Measurements from ENCODE around the gene PHLPP1. TPM values are rescaled to one million over a fixed set of nuclear protein-coding genes. Genes with fewer than 3 reads are reported as not detected.
A peak's percentile ranks its signal among the peaks of the same experiment; 100 is the strongest.

Gene PHLPP1
- total and polyA plus RNA-seq, 2 of the 4 experiments (the other 2 are of a cell fraction), result 3.3 to 3.6 TPM

- Histone ChIP-seq H3K4me1 (ENCODE audit: control insufficient read depth, insufficient read depth, low read length) (peaks cover 5% of the 10 kb centered on the region), H3K56ac (ENCODE audit: extremely low read depth, insufficient read depth, low read length) (no peak overlapping the region; the same call in 1 of the 2 replicates), H3K36me3 (ENCODE audit: control insufficient read depth, insufficient read depth, low read length) (no peaks in the 10 kb centered on the region), H2BK5ac (ENCODE audit: low read depth, low read length, poor library complexity, severe bottlenecking) (no peak overlapping the region), H2AK9ac (replicated peaks; ENCODE audit: low read depth, low read length, poor library complexity) (peak overlapping the region; percentile 87), H2AFZ (replicated peaks; ENCODE audit: low read length, poor library complexity) (peak overlapping the region; percentile 87), H3K4ac (ENCODE audit: low read depth, low read length) (peak overlapping the region; percentile 70; the same call in 1 of the 2 replicates), H3K14ac (replicated peaks; ENCODE audit: low read depth, low read length) (peak overlapping the region; percentile 20; the same call in 1 of the 2 replicates), H3K4me3 (ENCODE audit: insufficient read depth, low read depth, low read length) (peak overlapping the region; percentile 67), H2BK15ac (ENCODE audit: low read depth, low read length) (no peak overlapping the region), H3K27me3 (ENCODE audit: control insufficient read depth, insufficient read depth, low read length) (no peaks in the 10 kb centered on the region), H3K23ac (ENCODE audit: low read depth, low read length) (peak overlapping the region; percentile 86), H4K5ac (ENCODE audit: low read depth, low read length) (no peak overlapping the region), H4K8ac (ENCODE audit: low read depth in 2 of 2, low read length in 2 of 2) (no peak overlapping the region), H3K4me2 (ENCODE audit: low read depth, low read length) (peak overlapping the region; percentile 95), H3K18ac (ENCODE audit: low read depth, low read length) (no peak overlapping the region), H3K9ac (ENCODE audit: low read depth, low read length) (peak overlapping the region; percentile 33), H3K27ac (ENCODE audit: insufficient read depth, low read length) (no peak overlapping the region), H2BK20ac (ENCODE audit: low read depth, low read length) (no peak overlapping the region), H4K20me1 (ENCODE audit: insufficient read depth, low read length) (peaks cover 8% of the 10 kb centered on the region; the same call in 1 of the 2 replicates), H3K9me3 (ENCODE audit: control insufficient read depth, insufficient read depth, low read length) (no peaks in the 10 kb centered on the region), H3K79me1 (ENCODE audit: low read depth in 1 of 2, low read length in 2 of 2) (peaks cover 3 to 13% of the 10 kb centered on the region in 2 experiments; a peak in 2 of 4 replicates), H3K9me1 (ENCODE audit: insufficient read depth, low read length) (no peaks in the 10 kb centered on the region), H2BK120ac (ENCODE audit: low read depth, low read length) (0 out of 2 replicates have a peak overlapping the region, but pooled peaks have one; percentile 3), H2AK5ac (ENCODE audit: low read depth, low read length) (no peak overlapping the region), H4K91ac (ENCODE audit: insufficient read depth, low read depth, low read length) (no peak overlapping the region)
- POLR2A ChIA-PET (ENCODE audit: unreplicated experiment), result no interaction called here
- CTCF ChIA-PET, result interaction anchor here (1.7 to 2.5 kb wide), 2 partner anchors 131 to 265 kb away, joined by 6 to 10 read pairs; no protein-coding TSS in a partner anchor
- WGBS, 2 experiments (ENCODE audit: extremely low coverage in 2 of 2, insufficient read length in 1 of 2), result 15% methylated on average over 10 of the region's 16 CpGs; no CpG with 5 or more reads in 1 of the 2 experiments
- no TSS peak for BruUV-seq (replicated peaks)
- no peak for ATAC-seq (ENCODE audit: low read depth)
- in situ Hi-C loops (cut with MboI; ENCODE audit: low sequenced_read_pairs) (loop anchor here (25.0 kb wide), 1 partner anchor 530 kb away; the partner anchor contains the start of genes PIGN and RELCH), intact Hi-C loops (cut with micrococcal nuclease) (loop anchor here (5.0 to 10.0 kb wide), 2 partner anchors 180 to 533 kb away; partner anchors contain the start of genes PIGN and RELCH), dilution Hi-C loops (cut with HindIII; ENCODE audit: low sequenced_read_pairs, unreplicated experiment) (no loop called here)
- TF ChIP-seq BHLHE40 (IDR thresholded peaks at IDR 0.05; ENCODE audit: low read depth, low read length) (peak; percentile 89), SMC3 (IDR thresholded peaks at IDR 0.05; ENCODE audit: low read depth, low read length) (0 out of 2 replicates have a peak, but pooled peaks have one; percentile 6), CEBPB (IDR thresholded peaks at IDR 0.05; ENCODE audit: low read depth, low read length) (peak; percentile 96), MXI1 (IDR thresholded peaks at IDR 0.05; ENCODE audit: borderline replicate concordance, low read depth, low read length) (no peak)
- TF ChIP-seq, protein P1, sequence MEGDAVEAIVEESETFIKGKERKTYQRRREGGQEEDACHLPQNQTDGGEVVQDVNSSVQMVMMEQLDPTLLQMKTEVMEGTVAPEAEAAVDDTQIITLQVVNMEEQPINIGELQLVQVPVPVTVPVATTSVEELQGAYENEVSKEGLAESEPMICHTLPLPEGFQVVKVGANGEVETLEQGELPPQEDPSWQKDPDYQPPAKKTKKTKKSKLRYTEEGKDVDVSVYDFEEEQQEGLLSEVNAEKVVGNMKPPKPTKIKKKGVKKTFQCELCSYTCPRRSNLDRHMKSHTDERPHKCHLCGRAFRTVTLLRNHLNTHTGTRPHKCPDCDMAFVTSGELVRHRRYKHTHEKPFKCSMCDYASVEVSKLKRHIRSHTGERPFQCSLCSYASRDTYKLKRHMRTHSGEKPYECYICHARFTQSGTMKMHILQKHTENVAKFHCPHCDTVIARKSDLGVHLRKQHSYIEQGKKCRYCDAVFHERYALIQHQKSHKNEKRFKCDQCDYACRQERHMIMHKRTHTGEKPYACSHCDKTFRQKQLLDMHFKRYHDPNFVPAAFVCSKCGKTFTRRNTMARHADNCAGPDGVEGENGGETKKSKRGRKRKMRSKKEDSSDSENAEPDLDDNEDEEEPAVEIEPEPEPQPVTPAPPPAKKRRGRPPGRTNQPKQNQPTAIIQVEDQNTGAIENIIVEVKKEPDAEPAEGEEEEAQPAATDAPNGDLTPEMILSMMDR (conservative IDR thresholded peaks at IDR 0.05; ENCODE audit: low read depth, low read length), result no peak
- DNase-seq, result peak; percentile 71
Observed at GRCh38 chr18:62717169-62717924, 2.0 kb downstream of the PHLPP1 start.

Measured in IMR-90 (cell line).